Inflammatory macrophage (primary cell): Measurements from ENCODE around the gene GP9.
"Not testable (repeated sequence)": the region's sequence is repeated elsewhere in the genome, so short reads cannot be mapped to it uniquely, and the experiment has no call there.

Source experiments
- DNase-seq, 2 donors: peaks; one replicate each; pipeline ENCODE4 v3.0.0-alpha.2; 2020 to 2022

Gene GP9

GRCh38 chr3:129050556-129051295 is 9.9 kb upstream of the GP9 start:
- no peak for DNase-seq

DNA sequence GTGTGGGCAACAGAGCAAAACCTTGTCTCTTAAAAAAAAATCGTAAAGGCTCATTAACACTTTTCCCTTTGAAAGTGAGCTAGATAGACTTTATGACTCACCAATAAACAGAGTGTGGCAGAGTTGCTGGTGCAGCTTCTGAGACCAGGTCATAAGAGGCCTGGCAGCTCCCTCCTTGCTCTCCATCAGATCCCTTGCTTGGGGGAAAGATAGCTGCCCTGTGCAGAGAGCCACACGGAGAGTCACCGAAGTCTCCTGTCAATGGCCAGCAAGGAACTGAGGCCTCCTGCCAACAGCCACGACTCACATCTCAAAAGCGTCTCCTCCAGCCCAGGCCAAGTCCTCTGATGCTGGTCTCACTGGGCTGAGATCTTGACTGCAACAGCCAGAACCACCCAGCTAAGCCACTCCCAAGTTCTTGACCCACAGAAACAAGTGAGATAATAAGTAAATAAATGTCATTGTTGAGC is 8.7 kb upstream of the GP9 start:
- no peak for DNase-seq

GRCh38 chr3:129052675-129053074 is 7.9 kb upstream of the GP9 start:
- DNase-seq: no peak

- DNase-seq: no peak
Measured at GRCh38 chr3:129054605-129055104, 5.9 kb upstream of the GP9 start.

DNA sequence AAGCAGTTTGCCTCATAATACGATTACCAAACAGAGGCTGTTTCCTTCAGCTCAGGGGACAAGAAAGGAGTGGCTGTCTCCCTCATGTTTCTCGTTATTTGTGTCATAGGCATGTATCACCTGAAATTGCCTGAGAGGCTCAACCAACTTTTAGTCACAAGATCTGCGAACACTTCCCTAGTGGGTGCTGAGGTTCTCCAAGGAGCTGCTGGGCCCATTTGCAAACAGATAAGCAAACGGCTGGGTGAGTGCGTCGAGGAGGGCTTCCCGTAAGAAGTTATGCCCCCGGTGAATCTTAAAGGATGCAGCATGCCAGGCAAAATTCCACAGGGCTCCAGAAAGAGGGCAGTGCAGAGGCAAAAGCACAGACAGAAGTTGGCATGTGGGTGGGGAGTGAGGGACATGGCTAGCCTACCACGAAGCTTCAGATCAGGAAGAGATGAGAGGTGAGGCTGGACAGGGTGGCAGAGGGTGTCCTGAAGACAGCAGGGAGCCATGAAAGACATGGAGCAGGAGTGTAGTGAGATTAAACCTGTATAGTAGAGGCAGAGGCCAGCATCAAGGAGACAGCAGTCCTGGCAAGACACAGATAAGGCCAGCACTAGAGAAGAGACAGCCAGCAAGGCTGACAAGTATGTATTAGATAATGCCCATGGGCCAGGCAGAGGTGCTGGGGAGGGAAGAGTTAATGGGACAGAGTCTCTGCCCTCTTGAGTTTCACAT is 4.0 kb upstream of the GP9 start:
- DNase-seq: no peak

DNA sequence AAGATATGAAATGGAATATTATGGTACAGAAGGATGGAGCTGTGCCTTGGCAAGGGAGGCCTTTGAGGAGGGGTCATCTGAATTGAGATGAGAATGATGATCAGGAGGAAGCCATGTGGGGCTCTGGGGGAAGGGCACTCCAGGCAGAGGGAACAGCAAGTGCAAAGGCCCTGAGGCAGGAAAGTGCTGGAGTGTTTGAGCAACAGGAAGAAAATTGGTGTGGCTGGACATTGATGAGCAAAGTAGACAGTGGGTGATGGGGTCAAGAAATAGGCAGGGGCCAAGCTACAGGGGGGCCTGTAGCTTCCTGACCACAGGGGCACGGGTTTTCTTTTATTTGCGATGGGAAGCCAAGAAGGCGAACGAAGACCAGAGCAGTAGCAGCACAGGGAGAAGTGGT is 3.3 kb upstream of the GP9 start:
- DNase-seq: no peak

DNA sequence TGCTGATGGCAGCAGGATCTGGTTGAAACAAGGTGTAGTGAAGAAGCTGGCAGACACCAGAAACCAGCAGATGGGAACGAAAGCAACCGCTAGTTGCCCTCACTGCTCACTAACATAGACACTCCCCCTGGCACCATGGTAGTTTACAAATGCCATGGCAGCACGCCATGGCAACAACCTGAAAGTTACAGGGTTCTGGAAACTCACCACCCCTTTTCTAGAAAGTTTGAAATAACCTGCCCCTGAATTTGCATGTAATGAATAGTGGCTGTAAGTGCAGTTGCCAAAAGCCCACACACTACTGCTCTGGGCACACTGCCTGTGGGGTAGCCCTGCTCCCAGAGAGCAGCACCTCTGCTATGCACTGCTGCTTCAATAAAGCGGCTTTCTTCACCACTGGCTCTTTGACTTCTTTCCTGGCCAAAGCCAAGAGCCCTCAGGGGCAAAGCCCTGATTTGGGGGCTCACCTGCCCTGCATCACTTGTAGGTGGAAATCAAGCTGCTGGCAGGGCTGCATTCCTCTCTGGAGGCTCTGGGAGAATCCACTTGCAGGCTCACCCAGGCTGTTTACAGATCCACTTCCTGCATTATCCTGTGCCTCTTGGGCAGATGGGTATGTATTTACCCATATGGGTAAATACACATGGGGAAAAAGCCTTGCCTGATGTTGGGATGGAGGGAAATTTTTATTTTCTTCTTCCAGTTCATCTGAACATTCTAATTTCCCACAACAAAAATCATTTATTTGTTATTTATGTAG is 2.0 kb upstream of the GP9 start:
- DNase-seq: no peak

DNA sequence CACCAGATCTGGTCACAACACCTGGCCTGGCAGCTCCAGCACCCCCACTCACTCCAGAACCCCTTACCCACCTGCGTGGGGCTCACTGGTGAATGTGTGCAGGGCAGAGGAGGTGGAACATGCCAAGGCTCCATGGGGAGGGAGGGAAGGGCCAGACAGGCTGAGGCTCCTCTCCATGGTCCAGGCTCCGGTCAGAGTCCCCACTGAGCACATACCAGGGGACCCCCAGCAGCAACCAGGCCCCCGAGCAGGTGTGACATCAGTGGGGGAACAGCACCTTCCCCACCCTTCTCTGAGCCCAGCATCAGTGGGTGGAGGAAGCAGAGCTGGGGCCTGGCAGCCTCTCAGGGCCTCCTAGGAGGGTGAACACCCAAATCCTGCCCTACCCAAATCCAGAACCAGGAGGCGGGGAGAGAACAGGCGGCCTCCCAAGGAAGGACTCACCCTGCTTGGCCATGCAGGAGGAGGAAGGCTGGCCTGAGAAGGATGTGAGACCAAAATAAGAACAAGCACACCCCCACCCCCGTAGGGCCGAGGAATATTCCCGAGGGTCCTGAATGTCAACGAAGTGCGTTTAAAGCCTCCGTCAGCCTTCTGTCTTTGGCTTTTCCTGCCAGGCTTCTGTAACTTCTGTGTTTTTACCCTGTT is 1.1 kb upstream of the GP9 start:
- DNase-seq: no peak

- DNase-seq: no peak
Measured at GRCh38 chr3:129061023-129061887, 676 bp downstream of the GP9 start.

GRCh38 chr3:129061888-129062834 is 1.6 kb downstream of the GP9 start:
- no peak for DNase-seq

DNA sequence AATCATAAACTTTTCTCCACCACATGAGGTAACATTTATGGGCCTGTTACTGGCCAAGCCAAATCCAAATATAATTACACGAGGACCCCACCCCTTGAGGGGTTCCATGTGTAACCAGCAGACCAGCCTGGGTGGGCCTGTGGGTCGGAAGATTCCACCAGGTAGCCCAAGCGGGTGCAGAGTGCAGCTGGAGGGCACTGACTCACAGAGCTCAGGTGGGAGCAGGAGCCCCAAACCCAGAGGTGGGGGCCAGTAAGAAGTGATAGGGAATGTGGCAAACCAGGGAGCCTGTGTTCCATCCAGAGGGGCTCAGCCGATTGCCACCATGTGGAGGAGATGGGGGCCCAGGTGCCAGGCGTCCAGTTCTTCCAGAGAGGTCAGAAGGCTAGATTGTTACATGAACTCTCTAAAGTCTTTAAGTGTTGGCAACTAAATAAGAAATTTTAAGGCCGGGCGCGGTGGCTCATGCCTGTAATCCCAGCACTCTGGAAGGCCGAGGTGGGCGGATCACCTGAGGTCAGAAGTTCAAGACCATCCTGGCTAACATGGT is 2.6 kb downstream of the GP9 start:
- DNase-seq: no peak

- DNase-seq: no peak
Measured at GRCh38 chr3:129063841-129064482, 3.4 kb downstream of the GP9 start.

- no peak for DNase-seq
Measured at GRCh38 chr3:129065016-129065719, 4.6 kb downstream of the GP9 start.

DNA sequence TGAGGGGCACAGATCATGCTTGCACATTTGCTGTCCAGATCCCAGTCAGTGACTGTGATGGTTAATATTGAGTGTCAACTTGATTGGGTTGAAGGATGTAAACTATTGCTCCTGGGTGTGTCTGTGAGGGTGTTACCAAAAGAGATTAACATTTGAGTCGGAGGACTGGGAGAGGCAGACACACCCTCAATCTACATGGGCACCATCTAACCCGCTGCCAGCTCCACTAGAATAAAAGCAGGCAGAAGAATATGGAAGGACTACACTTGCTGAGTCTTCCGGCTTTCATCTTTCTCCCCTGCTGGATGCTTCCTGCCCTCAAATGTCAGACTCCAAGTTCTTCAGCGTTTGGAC is 5.1 kb downstream of the GP9 start:
- DNase-seq: no peak

DNA sequence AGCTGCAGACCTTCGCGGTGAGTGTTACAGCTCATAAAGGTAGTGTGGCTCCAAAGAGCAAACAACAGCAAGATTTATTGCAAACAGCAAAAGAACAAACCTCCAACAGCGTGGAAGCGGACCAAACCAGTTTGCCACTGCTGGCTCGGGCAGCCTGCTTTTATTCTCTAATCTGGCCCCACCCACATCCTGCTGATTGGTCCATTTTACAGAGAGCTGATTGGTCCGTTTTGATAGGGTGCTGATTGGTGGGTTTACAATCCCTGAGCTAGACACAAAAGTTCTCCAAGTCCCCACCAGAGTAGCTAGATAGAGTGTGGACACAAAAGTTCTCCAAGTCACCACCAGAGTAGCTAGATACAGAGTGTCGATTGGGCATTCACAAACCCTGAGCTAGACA is 7.1 kb downstream of the GP9 start:
- DNase-seq: not testable (repeated sequence)

DNA sequence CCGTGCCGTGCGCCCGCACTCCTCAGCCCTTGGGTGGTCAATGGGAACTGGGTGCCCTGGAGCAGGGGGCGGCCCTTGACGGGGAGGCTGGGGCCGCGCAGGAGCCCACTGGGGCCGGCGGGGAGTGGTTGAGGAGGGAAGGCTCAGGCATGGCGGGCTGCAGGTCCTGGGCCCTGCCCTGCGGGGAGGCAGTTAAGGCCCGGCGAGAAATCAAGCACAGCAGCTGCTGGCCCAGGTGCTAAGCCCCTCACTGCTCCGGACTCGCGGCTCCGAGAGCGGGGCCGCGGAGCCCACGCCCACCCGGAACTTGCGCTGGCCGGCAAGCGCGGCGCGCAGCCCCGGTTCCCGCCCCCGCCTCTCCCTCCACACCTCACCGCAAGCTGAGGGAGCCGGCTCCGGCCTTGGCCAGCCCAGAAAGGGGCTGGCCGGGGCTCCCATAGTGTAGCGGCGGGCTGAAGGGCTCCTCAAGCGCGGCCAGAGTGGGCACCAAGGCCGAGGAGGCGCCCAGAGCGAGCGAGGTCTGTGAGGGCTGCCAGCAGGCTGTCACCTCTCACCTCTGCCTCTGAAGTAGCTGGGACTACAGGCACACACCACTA is 7.8 kb downstream of the GP9 start:
- peak; percentile 3 to 41 for DNase-seq

GRCh38 chr3:129069313-129070085 is 8.9 kb downstream of the GP9 start:
- not testable (repeated sequence) for DNase-seq
